NCI-H345 (cell line): ENCODE data around the gene PRKCQ.

Experiments
- DNase-seq: peaks from one replicate; lab custom pipeline; 2025; lab: John Stamatoyannopoulos, UW

Gene PRKCQ

DNA sequence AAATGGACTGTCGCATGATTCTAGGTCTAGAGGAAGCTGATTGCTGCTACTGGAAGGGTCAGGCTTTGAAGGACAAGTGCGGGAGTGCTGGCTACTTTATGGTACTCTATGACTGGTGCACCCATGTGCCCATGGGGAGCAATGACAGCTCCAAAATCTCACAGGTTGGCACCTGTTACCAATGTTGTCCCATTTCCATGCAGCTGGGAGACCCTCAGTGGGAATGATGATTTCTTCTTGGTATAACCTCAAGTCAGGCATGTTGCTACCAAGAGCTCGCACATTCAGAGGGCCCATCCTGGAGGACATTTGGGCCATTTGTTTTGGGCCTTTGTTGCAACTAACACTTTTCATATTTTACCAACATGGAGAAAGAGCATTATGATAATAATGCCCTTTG is 174.4 kb downstream of the PRKCQ start:
- DNase-seq: no peak

- no peak for DNase-seq
These were observed 175.7 kb downstream of the PRKCQ start for GRCh38 chr10:6404127-6405072.

- DNase-seq: no peak
These were observed 177.1 kb downstream of the PRKCQ start for GRCh38 chr10:6402960-6403359.

- DNase-seq: no peak
These were observed 177.7 kb downstream of the PRKCQ start for GRCh38 chr10:6402349-6402709.

DNA sequence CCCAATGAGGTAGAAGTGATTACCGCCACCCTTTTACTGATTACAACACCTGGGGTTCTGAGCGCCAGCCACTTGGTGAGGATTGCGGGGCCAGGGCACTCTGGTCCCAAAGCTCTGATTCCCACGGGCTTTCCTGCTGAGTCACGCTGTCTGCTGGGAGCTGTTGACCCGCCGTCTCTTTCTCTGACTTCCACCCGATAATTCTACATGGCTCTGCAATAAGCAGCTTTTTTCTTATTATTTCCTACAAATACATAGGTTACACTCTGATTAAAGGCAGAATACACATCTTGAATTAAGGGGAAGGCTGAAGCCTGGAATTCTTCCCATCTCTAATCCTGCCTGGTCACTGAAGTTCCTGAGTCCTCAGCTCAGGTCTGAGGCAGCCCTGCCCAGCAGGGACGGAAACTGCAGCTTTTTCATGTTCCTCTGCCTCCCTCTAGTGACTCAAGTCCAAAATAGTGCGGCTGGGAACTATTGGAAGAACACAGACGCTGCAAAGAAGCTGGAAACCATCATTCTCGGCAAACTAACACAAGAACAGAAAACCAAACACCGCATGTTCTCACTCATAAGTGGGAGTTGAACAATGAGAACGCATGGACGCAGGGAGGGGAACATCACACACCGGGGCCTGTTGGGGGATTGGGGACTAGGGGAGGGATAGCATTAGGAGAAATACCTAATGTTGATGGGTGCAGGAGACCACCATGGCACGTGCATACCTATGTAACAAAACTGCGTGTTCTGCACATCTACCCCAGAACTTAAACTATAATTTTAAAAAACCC is 178.3 kb downstream of the PRKCQ start:
- peak; percentile 62 for DNase-seq

- no peak for DNase-seq
These were observed 179.1 kb downstream of the PRKCQ start for GRCh38 chr10:6400821-6401465.

GRCh38 chr10:6400331-6400730 is 179.7 kb downstream of the PRKCQ start:
- no peak for DNase-seq

DNA sequence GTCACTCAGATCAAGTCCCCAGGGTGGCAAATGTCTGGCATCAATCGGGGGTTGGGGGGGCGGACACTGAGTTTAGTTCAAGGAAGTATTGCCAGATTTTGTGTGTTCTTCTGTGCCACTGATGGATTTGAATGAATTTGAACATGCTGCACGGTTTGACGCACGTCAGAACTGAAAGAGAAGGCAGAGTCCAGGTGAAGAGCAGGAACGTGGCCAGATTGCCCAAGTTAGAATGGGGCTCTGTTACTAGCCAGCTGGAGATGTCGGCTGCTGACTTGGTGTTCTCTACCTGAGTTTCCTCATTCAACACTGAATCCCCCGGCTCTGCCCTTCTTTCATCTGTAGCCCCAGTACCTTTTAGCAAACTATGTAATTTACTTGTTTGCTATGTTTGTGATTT is 180.2 kb downstream of the PRKCQ start:
- DNase-seq: no peak

DNA sequence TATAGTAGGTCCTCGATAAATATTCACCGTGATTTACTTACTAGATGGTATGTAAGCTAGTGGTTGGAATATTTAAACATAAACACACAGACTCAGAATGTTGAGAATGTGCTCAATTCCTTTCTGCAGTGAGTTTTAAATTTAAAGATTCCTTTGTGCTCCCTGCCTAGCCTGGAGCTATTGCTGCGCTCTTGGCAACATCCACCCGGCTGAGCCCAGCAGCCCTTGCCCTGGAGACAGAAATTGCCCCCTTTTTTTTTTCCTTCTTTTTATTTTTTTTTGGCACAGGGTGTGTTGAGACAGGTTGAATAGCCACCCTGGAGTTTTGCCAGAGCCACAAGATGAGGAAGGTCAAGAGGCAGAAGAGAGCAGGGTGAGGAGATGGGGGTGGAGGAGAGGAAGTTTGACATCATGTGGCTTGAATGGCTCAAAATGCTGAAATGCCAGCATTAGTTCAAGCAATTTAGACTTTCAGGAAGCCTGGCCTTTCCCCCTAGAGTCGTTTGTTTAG is 180.8 kb downstream of the PRKCQ start:
- no peak for DNase-seq

DNA sequence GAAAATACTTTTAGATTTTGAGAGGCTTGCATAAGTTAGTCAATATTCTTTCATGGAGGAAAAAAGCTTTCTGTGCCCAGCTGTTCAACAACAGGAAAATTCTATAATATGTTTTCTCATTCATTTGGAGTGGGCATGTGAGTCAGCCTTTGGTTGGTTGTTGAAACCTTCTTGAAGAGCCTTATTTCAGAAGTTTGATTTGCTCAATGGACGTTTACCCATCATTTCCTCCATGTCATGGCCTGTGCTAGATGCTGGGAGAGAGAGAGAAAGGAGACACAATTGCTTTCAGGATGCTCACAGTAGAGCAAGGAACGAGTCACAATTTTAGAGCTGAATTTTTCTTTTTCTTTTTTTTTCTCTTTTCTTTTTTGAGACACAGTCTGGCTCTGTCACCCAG is 181.7 kb downstream of the PRKCQ start:
- no peak for DNase-seq

DNA sequence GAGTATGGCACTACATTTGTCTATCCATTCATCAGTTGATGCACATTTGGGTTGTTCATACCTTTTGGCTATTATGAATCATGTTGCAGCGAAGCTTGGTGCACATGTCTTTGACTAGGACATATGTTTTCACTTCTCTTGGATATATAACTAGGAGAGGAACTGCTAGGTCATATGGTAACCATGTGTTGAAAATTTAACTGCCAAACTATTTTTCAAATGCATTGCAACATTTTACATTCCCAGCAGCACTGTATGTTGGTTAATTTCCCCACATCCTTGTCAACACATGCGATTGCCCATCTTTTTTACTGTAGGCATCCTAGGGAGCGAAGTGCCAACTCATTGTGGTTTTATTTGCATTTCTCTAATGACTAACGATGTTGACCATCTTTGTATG is 183.4 kb downstream of the PRKCQ start:
- DNase-seq: no peak

GRCh38 chr10:6396226-6396625 is 183.8 kb downstream of the PRKCQ start:
- no peak for DNase-seq

DNA sequence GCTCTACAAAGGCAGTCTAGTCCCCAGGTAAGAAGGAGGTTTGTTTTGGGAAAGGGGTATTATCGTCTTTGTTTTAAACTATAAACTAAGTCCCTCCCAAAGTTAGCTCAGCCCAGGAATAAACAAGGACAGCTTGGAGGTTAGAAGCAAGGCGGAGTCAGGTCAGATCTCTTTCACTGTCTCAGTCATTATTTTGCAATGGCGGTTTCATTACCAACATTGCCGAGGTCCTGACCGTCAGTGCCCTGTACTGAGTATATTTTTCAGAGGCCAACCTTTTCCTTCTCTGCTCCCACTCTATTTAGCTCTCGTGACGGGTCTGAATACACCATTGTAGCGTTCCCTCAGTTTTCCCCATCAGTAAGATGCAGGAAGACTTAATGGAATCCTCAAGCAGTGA is 184.5 kb downstream of the PRKCQ start:
- DNase-seq: no peak

- no peak for DNase-seq
These were observed 186.0 kb downstream of the PRKCQ start for GRCh38 chr10:6394084-6394483.

GRCh38 chr10:6393168-6393567 is 186.9 kb downstream of the PRKCQ start:
- DNase-seq: no peak

DNA sequence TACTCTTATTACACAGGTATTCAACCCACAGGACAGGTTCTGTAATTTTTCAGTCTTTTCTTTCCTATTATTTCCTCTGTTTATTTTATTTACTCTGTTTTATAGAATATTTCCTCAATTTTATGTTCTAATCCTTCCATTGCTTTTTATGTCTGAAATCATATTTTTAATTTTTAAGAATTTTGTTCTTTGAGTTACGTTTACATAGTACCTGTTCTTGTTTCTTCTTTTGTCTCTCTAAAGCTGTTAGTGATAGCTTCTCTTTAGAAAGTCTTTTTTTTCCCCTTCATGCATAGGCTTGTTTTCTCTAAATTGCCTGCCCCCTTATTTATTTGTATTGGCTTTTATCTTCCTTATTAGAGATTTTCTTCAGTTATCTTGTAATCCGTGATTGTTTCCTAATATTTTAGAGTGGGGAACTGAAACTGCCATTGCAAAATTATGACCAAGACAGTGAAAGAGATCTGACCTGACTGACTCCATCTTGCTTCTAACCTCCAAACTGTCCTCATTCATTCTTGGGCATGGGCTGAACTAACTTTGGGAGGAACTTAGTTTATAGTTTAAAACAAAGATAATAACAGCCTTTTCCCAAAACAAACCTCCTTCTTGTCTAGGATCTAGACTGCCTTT is 189.7 kb downstream of the PRKCQ start:
- DNase-seq: no peak

DNA sequence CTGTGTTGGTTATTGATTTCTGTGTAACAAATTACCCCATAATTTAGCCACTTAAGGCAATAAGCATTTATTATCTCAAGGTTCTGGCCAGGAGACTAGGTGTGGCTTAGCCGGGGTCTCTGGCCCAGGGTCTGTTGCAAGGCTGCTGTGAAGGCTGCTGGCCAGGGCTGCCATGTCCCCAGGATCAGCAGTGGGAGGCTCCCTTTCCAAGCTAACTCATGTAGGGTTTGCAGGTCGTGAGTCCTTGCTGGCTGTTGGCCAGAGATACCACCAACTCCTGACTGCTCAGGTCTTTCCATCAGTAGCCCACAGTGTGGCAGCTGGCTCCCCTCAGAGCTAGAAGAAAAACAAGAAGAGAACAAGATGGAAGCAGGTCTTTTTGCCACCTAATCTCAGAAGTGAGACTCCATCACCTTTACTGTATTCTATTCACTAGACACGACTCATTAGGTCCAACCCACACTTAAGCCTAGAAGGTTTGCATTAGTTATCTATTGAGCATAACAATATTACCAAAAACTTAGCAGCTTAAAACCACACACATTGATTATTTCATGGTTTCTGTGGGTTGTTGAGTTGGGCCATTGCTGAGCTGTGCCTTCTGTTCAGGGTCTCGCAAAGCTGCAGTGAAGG is 191.7 kb downstream of the PRKCQ start:
- DNase-seq: no peak

DNA sequence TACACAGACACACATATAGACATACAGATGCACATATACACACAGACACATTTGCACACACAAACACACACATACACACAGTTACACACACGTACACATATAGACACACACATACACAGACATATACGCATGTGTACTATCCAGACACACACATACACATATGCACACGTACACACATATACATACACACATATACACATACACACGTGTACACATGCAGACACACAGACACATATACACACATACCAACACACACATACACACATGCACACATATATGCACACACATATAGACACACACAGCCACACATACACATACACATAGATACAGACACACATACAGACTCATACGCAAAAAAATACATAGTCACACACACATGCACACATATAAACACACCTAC is 193.1 kb downstream of the PRKCQ start:
- DNase-seq: no peak

- no peak for DNase-seq
These were observed 193.7 kb downstream of the PRKCQ start for GRCh38 chr10:6386346-6386745.

DNA sequence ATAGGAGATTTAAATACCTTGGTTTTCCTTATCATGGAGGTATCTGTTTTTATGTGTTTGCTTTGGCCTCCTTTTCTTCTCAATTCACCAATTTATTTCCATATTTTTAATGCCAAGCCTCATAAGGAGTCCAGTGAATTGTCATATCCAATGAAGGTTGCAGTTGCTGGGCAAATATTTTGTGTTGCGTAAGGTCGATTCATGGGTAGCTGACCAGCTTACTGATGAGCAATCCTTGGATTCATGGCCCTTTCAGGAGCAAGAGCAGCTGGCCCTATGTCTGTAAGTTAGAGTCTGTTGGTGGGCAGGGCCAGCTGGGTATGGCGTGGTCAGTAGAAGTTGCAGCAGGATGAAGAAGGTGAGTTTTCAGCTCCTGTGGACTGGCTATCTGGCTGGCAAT is 194.4 kb downstream of the PRKCQ start:
- no peak for DNase-seq

GRCh38 chr10:6384847-6385246 is 195.2 kb downstream of the PRKCQ start:
- no peak for DNase-seq

DNA sequence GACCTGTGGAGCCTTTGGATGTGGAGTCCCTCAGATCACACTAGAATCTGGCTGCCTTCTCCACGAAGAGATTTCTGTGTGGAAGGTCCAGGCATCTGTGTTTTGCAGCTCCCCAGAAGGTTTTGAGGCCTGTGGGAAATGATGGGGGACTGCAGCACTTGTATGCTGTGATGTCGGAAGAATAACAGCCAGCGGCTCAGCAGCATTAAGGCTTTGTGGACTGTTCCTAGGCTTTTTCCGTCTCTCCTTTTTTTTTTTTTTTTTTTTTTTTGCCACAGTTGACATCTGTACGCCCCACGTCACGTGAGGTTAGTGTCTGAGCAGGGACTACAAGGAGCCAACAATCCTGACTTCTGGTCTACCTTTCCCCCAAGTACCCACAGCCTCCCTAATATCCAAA is 196.0 kb downstream of the PRKCQ start:
- no peak for DNase-seq
